GM10248 (cell line): Measurements from ENCODE around the gene IL3.

Source experiments
- CTCF ChIA-PET: fragments of 300-600 bp; sonication (Branson Sonifier 250); formaldehyde crosslinking; extraction: SDS; loops from one replicate; lab custom pipeline; 2021; ENCODE audit warnings: antibody characterized with exemption; lab: Yijun Ruan, JAX
- POLR2A ChIA-PET: fragments of 350-650 bp; sonication (Branson Sonifier 250); formaldehyde crosslinking; extraction: SDS; loops from one replicate; lab custom pipeline; 2020; ENCODE audit warnings: antibody characterized with exemption; lab: Yijun Ruan, JAX
- DNase-seq: peaks from one replicate; pipeline ENCODE4 v3.0.0; 2012; ENCODE audit errors: extremely low spot score
- TF ChIP-seq, protein P1 (sequence below): IDR thresholded peaks from 2 replicates; pipeline ENCODE4 v1.5.1; 2012; ENCODE audit warnings: mild to moderate bottlenecking, low read depth; ENCODE audit errors: extremely low read depth, missing control alignments, control extremely low read depth

Gene IL3

DNA sequence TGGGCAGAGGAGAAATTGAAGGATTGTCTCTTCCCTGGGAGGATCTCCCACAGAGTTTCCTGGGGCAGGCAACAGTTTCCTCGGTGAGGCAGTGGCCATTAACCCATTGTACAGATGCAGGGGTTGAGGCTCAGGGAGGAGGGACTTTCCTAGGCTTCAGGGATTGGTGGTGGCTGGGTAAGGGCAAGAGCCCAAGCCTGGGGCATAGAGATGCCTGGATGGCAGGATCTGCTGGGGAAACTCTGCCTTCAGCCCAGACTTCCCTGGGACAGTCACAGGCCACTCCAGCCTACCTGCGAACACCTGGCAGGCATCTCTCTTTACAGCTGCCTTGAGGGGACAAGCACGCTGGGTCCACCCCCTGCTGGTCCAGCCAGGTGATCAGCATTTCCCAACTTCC, 9.5 kb downstream of the IL3 start:
- TF ChIP-seq, protein P1, sequence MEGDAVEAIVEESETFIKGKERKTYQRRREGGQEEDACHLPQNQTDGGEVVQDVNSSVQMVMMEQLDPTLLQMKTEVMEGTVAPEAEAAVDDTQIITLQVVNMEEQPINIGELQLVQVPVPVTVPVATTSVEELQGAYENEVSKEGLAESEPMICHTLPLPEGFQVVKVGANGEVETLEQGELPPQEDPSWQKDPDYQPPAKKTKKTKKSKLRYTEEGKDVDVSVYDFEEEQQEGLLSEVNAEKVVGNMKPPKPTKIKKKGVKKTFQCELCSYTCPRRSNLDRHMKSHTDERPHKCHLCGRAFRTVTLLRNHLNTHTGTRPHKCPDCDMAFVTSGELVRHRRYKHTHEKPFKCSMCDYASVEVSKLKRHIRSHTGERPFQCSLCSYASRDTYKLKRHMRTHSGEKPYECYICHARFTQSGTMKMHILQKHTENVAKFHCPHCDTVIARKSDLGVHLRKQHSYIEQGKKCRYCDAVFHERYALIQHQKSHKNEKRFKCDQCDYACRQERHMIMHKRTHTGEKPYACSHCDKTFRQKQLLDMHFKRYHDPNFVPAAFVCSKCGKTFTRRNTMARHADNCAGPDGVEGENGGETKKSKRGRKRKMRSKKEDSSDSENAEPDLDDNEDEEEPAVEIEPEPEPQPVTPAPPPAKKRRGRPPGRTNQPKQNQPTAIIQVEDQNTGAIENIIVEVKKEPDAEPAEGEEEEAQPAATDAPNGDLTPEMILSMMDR: no peak
- ChIA-PET CTCF (interaction anchor here (1.7 kb wide), 1 partner anchor 168 kb away, joined by 5 read pairs; no protein-coding TSS in a partner anchor), POLR2A (no interaction called here)
- DNase-seq: no peak

DNA sequence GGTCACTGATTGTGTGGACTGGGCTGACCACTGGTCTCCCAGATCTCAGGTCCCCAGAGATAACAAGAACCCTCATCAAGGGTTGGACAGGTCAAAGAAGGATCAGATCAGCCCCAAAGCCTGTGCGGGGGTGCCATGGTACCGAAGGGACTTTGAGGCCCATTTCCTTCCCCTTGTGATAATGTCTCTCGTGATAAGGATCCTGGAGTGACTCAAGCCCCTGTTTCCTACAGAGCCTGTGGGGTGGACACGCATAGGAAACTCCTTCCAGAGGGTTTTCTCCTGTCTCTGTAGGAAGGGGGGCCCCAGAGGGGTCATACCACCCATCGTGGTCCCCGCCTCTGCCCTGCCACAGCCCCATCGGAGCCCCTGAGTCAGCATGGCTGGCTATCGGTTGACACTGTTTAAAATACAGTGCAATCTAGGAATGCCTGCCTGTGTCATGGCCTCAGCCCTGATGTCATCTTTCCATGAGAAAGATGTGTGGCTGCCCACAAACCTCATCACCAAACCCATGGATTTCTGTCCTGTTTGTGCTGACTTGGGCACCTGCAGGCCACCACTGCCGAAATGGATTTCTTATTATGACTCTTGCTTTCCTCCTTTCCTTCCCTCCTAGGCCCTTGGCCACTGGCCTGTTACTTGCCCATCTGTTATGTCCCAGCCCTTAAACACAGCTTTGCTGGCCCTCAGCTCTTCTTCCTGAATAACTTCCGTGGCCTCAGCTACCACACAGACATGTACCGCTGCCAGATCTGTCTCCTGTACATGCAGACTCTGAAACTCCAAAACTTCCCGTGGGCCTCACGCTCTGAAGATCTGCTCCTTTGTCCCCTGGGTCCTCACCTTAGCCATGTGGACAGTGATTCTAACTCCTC, 10.2 kb downstream of the IL3 start:
- ChIA-PET CTCF (interaction anchor here (1.2 to 2.5 kb wide), 5 partner anchors 8 to 167 kb away, joined by 3 to 15 read pairs (median 9); no protein-coding TSS in a partner anchor), POLR2A (interaction anchor here (0.6 kb wide), 1 partner anchor 9 kb away, joined by 4 read pairs; no protein-coding TSS in a partner anchor)
- TF ChIP-seq, protein P1: no peak
- DNase-seq: no peak

DNA sequence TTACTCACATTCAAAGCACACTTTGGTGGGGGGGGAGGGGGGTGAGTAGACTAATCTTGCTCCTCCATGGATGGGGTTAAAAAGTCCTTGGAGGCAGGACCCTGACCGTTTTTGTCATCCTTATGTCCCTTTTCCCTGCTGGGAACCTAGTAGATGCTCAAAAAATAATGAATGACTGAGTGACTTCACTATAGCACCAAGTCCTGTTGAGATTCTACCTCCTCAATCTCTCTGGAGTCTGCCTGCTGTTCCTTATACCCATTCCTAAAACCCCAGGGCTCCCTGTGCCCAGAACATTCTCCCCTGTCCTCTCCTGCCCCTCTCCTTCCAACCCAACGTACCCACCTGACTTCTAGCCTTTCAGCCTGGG, 10.9 kb downstream of the IL3 start:
- TF ChIP-seq, protein P1: no peak
- ChIA-PET POLR2A (interaction anchor here (0.6 kb wide), 1 partner anchor 10 kb away, joined by 4 read pairs; no protein-coding TSS in a partner anchor), CTCF (interaction anchor here (0.8 to 2.5 kb wide), 10 partner anchors 8 to 119 kb away, joined by 3 to 15 read pairs (median 5); no protein-coding TSS in a partner anchor)
- no peak for DNase-seq

DNA sequence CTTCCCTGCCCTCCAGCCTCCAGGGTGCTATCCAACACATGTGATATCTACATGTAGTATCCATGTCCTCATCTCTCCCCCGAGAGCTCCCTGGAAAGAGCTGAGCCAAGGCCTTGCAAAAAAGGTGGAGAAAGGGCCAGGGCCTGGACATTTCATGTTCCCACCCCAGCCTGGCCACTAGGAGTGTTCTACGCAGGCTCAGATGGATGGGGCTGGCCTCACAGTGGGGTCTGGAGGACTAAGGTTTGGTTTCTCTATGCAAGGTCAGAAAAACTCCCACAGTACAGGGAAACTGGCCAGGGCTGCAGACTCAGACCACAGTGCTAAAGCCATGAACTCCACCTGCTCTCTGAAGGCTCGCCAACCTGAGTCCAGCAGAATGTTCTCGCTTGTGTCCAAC, 11.6 kb downstream of the IL3 start:
- DNase-seq: no peak
- CTCF ChIA-PET: interaction anchor here (0.8 to 2.5 kb wide), 9 partner anchors 9 to 118 kb away, joined by 3 to 15 read pairs (median 5); no protein-coding TSS in a partner anchor
- POLR2A ChIA-PET: no interaction called here
- TF ChIP-seq, protein P1: no peak

DNA sequence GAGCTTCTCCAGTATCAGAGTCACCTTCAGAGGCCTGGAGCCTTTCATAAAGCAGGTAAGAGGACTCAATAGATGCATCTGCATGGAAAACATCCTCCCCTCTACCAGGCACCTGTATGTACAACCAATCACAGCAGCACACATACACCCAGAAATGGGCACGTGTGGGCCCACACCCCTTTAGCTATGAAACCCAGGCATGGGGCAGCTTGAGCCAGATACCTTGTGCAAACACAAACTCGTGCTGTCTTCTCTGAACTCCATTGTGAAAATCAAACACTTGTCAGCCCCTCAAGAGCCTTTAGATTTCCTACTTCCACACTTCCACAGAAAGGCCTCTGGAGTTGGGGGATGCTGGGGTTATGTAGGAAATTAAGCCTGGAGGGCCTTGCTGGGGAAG, 12.1 kb downstream of the IL3 start:
- CTCF ChIA-PET: interaction anchor here (1.3 to 3.1 kb wide), 9 partner anchors 8 to 117 kb away, joined by 3 to 15 read pairs (median 6); no protein-coding TSS in a partner anchor
- TF ChIP-seq, protein P1: no peak
- no peak for DNase-seq
- POLR2A ChIA-PET: no interaction called here

DNA sequence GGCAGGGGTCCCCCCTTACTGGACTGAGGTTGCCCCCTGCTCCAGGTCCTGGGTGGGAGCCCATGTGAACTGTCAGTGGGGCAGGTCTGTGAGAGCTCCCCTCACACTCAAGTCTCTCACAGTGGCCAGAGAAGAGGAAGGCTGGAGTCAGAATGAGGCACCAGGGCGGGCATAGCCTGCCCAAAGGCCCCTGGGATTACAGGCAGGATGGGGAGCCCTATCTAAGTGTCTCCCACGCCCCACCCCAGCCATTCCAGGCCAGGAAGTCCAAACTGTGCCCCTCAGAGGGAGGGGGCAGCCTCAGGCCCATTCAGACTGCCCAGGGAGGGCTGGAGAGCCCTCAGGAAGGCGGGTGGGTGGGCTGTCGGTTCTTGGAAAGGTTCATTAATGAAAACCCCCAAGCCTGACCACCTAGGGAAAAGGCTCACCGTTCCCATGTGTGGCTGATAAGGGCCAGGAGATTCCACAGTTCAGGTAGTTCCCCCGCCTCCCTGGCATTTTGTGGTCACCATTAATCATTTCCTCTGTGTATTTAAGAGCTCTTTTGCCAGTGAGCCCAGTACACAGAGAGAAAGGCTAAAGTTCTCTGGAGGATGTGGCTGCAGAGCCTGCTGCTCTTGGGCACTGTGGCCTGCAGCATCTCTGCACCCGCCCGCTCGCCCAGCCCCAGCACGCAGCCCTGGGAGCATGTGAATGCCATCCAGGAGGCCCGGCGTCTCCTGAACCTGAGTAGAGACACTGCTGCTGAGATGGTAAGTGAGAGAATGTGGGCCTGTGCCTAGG, 13.0 kb downstream of the IL3 start, which contains the start of gene CSF2:
TSS of gene CSF2 (plus strand) at position 559 of the 783 bp plus-strand sequence. CDS start at position 594, 35 bp downstream.
- ChIA-PET CTCF (interaction anchor here (1.1 to 3.1 kb wide), 8 partner anchors 8 to 164 kb away, joined by 3 to 15 read pairs (median 8); no protein-coding TSS in a partner anchor), POLR2A (no interaction called here)
- no peak for DNase-seq
- TF ChIP-seq, protein P1: no peak
